Left ventricle myocardium inferior (tissue), 1 donor: Measurements from ENCODE around the gene AMH. TPM values are rescaled to one million over a fixed set of nuclear protein-coding genes. Genes with fewer than 3 reads are reported as not detected.

ENCODE experiments used
- DNase-seq: peaks from one replicate; pipeline ENCODE4 v3.0.0-alpha.2; 2020
- H3K27ac ChIP-seq: fragments of 200-600 bp; replicated peaks from 2 replicates; pipeline ENCODE4 v1.8.0; 2021
- H3K27me3 ChIP-seq: fragments of 200-600 bp; 2 replicates; pipeline ENCODE4 v1.8.0; 2021; ENCODE audit warnings: low read depth
- H3K36me3 ChIP-seq: fragments of 200-600 bp; 2 replicates; pipeline ENCODE4 v1.8.0; 2021
- H3K4me1 ChIP-seq: fragments of 200-600 bp; 2 replicates; pipeline ENCODE4 v1.8.0; 2021
- H3K4me3 ChIP-seq: fragments of 200-600 bp; 2 replicates; pipeline ENCODE4 v1.8.0; 2021; ENCODE audit warnings: mild to moderate bottlenecking, moderate library complexity
- H3K9me3 ChIP-seq: fragments of 200-600 bp; replicated peaks from 2 replicates; pipeline ENCODE4 v1.8.0; 2021
- intact Hi-C: fragments of 100-400 bp; cut with micrococcal nuclease; formaldehyde crosslinking; loops from one replicate; pipeline ENCODE4 v1.11.0; 2022
- total RNA-seq: library from RNA; stranded (reverse); fragmentation: NEBNext Ultra II Directional; extraction: Animal tissue kit (Norgen Biotek cat#: 25700); gene quantifications from one replicate; pipeline ENCODE4 v1.2.1, GENCODE V29; 2021
- TF ChIP-seq, protein P1 (sequence below): fragments of 200-600 bp; IDR thresholded peaks from 2 replicates; pipeline ENCODE4 v1.8.0; 2021; ENCODE audit warnings: antibody characterized with exemption, mild to moderate bottlenecking, borderline replicate concordance
- donor health status: DM: no; HTN: yes; CAD: no; lungs with severe emphysema.

The AMH gene
- total RNA-seq, 1 donor from 2014 or later, result 1.1 TPM

DNA sequence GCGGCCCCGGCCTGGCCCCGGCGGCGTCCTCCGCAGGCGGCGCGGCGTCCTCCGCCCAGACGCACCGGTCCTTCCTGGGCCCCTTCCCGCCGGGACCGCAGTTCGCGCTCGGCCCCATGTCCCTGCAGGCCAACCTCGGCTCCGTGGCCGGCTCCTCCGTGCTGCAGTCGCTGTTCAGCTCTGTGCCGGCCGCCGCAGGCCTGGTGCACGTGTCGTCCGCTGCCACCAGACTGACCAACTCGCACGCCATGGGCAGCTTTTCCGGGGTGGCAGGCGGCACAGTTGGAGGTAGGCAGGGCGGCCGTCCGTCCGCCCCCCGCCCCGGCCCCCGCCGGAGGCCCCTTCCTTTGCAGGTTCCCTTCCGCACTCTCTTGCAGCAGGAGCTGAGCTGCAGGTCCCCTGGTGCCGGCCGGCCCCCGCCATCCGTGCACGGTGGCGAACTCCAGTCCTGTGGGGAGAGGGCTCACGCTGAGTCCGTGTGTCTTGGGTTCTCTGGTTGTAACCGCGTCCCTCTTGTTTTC is 22.2 kb upstream of the AMH start:
- Histone ChIP-seq H3K27me3 (no peaks in the 10 kb centered on the region), H3K9me3 (no peaks in the 10 kb centered on the region), H3K4me1 (peaks cover 13% of the 10 kb centered on the region), H3K27ac (no peak overlapping the region), H3K36me3 (peaks cover 84% of the 10 kb centered on the region), H3K4me3 (no peak overlapping the region)
- TF ChIP-seq, protein P1, sequence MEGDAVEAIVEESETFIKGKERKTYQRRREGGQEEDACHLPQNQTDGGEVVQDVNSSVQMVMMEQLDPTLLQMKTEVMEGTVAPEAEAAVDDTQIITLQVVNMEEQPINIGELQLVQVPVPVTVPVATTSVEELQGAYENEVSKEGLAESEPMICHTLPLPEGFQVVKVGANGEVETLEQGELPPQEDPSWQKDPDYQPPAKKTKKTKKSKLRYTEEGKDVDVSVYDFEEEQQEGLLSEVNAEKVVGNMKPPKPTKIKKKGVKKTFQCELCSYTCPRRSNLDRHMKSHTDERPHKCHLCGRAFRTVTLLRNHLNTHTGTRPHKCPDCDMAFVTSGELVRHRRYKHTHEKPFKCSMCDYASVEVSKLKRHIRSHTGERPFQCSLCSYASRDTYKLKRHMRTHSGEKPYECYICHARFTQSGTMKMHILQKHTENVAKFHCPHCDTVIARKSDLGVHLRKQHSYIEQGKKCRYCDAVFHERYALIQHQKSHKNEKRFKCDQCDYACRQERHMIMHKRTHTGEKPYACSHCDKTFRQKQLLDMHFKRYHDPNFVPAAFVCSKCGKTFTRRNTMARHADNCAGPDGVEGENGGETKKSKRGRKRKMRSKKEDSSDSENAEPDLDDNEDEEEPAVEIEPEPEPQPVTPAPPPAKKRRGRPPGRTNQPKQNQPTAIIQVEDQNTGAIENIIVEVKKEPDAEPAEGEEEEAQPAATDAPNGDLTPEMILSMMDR, result no peak
- intact Hi-C loops, result no loop called here
- no peak for DNase-seq

DNA sequence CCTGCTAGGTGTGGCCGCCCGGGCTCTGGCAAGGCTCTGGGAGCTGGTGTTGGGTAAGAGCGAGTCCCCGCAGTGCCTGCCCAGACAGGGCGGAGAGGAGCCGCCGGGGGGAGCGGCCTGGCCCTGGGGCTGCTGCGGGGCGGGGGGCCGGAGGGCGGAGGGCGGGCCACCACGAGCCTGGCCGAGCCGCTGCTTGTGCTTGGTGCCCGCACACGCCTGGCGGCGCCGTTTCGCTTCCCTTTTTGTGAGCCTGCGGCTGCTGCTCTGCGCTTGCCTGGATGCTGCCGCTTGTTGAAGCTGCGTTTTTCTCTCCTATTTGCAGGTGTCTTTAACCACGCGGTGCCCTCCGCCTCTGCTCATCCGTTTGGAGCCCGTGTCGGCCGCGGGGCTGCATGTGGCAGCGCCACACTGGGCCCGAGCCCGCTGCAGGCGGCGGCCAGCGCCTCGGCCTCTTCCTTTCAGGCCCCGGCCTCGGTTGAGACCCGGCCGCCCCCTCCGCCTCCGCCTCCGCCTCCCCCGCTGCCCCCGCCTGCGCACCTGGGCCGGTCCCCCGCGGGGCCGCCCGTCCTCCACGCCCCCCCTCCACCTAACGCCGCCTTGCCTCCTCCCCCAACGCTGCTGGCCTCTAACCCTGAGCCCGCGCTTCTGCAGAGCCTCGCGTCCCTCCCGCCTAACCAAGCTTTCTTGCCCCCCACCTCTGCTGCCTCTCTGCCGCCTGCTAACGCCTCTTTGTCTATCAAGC is 21.5 kb upstream of the AMH start:
- H3K27me3 ChIP-seq, result no peaks in the 10 kb centered on the region
- no peak overlapping the region for H3K4me3 ChIP-seq
- H3K36me3 ChIP-seq, result peaks cover 77% of the 10 kb centered on the region
- H3K9me3 ChIP-seq, result no peaks in the 10 kb centered on the region
- TF ChIP-seq, protein P1, result no peak
- no peak for DNase-seq
- no peak overlapping the region for H3K27ac ChIP-seq
- peaks cover 13% of the 10 kb centered on the region for H3K4me1 ChIP-seq
- intact Hi-C loops, result no loop called here

DNA sequence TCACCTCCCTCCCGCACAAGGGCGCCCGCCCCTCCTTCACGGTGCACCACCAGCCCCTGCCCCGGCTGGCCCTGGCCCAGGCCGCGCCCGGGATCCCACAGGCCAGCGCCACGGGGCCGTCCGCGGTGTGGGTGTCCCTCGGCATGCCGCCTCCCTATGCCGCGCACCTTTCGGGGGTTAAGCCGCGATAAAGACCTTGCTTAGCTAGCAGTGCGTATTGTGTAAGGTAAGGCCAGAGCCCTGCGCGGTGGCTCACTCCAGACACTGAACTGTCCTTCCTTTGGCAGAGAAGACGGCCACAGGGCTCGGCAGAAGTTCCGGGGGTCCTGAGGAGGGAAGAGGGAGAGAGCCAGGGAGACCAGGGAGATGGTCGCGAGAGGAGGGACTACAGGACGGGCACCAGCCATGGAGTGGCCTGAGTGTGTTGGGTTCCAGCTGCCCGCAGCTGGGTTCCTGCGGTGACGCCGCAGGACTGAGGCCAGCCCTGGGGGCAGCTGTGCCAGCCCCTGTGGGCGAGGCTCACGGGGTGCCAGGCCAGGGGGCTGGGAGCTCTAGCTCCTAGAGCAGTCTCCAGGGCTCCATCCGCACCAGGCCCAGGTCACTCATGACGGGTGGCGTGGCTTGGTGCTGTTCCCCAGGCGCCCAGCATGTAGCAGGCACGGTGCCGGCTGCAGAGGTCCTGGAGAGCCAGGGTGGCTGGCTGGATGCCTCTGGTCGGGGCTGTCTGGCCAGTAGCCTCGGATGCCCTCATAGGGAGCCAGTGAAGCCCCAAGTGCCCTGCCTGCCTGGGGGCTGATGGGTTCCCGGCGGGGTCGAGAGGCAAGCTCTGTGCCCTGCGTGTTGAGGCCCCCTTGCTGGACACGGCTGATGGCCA is 20.7 kb upstream of the AMH start:
- Histone ChIP-seq H3K4me3 (no peak overlapping the region), H3K27ac (no peak overlapping the region), H3K36me3 (peaks cover 76% of the 10 kb centered on the region), H3K9me3 (no peaks in the 10 kb centered on the region), H3K27me3 (no peaks in the 10 kb centered on the region), H3K4me1 (peaks cover 20% of the 10 kb centered on the region)
- DNase-seq, result no peak
- intact Hi-C loops, result no loop called here
- TF ChIP-seq, protein P1, result no peak

DNA sequence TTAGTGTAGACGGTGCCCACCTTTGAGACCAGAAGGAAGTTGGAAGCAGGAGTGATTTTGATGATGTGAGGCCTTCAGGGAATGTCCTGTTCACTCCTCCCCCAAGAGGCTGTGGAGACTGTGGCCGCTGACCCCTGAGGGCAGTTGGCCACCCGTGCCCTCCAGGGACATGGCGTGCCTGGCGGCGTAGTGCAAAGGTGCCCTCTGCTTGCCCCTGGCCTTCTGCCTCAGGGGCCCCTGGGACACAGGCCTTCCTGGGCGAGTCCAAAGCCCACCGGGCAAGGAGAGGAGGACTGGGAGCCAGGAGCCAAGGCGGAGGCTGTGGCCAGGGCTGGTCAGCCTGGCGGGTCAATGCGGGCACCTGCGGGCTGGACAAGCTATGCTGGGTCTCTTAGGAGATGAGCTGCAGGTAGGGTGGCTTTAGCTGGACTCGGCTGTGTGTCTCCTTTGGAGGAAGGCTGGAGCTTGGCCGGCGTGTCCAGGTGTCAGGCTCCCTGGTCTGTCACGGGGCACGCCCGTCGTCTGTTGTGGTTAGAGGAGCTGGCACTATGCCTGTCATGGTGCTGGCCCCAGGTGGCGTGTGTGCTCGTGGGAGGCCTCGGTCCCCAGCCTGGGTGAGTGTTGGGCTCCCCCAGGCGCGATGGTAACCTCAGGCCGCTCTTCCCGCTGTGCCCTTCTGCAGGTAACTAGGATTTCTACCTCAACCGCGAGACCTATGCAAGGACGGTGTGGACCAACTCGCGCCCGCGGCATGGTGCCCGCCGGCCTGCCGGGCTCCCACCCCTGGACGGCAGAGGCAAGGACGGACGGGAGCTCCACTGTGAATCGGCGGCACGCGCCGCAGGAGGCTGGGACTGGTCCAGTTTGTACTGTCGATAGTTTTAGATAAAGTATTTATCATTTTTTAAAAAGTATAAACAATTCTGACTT is 19.8 kb upstream of the AMH start:
- Histone ChIP-seq H3K4me3 (no peak overlapping the region), H3K27ac (no peak overlapping the region), H3K4me1 (peaks cover 29% of the 10 kb centered on the region), H3K9me3 (no peaks in the 10 kb centered on the region), H3K36me3 (peaks cover 75% of the 10 kb centered on the region), H3K27me3 (no peaks in the 10 kb centered on the region)
- TF ChIP-seq, protein P1, result no peak
- intact Hi-C loops, result no loop called here
- DNase-seq, result no peak

DNA sequence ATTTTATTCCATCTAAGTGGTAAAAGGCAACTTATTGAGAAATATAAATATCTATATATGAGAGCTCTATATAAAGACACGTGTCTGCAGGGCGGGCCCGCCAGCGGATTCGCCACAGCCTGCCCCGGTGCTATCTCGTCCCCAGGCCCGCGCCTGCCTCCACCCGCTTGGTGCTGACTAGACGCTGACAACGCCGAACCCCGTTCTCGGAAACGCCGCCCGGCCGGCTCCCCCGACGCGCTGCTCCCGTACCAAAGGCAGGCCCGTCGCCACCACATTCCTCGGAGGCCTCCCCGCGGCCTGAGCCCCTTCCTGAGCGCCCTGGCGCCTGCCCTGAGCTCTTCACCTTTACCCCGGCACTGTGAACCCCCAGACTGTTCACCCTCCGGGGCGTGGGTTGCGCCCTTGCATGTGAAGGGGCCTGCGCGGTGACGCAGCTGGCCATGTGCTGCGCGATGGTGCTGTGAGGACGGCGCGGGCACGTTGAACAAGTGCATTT is 19.0 kb upstream of the AMH start:
- peaks cover 68% of the 10 kb centered on the region for H3K36me3 ChIP-seq

More for the DNA sequence above, 19.0 kb upstream of the AMH start:
- Histone ChIP-seq H3K27me3 (no peaks in the 10 kb centered on the region), H3K4me1 (peaks cover 37% of the 10 kb centered on the region), H3K4me3 (no peak overlapping the region), H3K9me3 (no peaks in the 10 kb centered on the region), H3K27ac (no peak overlapping the region)
- TF ChIP-seq, protein P1, result no peak
- no peak for DNase-seq
- intact Hi-C loops, result no loop called here
